Stimulated activated CD4-positive, alpha-beta T cell treated with anti-CD3 and anti-CD28 coated beads, Interleukin-4, amount 100 ng/mL, for 4 hours (primary cell): ENCODE measurements around the gene NWD2.

ENCODE experiments used
- DNase-seq, 2 experiments: peaks; one replicate each; pipeline ENCODE4 v3.0.0-alpha.2; 2020

The NWD2 gene

DNA sequence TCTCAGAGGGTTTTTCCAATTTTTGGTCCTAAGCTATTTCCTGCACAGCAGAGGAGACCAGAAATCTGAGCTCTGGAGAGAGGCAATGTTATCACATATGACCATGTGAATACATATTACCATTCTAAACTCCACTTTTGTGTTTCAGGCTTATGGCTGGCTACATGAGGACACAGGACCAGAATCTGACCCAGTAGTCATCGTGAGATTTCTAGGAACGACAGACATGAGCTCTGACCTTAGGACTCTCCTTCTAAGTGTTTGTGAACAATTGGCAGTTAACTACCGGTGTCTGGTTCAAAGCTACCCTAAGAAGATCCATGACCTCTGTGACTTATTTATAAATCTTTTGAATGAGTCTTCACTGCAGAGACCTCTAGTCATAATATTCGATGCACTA is 198.6 kb downstream of the NWD2 start:
- DNase-seq: no peak

DNA sequence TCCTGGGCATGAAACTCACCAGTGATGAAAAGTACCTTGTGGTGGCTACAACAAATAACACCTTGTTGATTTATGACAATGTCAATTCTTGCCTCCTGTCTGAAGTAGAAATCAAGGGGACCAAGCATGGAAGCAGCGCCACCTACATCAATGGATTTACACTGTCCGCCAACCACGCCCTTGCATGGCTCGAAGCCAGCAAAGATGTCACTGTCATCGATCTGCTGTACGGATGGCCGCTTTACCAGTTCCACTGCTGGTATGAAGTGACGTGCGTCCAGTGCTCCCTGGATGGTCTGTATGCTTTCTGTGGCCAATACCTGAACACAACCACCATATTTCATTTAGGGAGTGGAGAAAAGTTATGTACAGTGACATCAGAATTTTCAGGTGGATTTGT is 200.5 kb downstream of the NWD2 start:
- DNase-seq: no peak

- no peak for DNase-seq
These were observed 201.5 kb downstream of the NWD2 start for GRCh38 chr4:37446016-37446415.

DNA sequence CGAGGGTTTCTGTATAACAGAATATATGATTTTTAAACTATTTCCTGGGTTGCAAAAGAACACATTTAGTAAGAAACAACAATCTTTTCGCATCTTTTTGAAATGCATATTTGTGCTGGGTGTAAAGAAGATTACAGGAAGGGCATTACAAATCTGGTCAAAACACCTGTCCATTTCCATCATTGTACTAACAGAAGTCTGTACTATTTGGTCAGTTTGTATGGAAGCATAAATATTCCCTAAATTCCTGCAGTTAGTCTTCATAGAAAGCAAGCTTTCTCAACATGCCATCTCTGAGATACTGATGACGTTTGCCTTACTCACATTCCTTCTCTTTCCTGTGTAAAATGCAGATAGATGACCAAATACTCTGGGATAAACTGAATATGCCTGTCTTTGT is 203.3 kb downstream of the NWD2 start:
- DNase-seq: no peak

GRCh38 chr4:37450309-37450708 is 205.8 kb downstream of the NWD2 start:
- no peak for DNase-seq

DNA sequence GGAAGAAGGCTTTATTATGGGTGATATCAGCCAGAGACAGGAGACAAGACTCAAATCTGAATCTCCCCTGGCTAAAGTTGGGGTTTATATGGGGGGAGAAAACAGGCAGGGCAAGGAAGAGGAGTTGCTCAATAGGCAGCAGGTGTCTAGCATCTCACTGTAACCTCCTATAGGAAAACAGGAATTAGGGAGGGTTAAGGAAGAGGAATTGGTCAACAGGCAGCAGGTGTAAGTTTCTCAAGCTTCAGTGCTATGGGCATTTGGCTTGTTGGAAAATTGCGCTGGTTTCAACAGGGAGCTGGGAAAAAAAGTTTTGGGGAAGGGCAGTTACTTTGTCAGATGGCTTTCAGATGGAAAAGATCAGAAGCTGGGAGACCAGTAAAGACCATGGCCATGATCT is 206.4 kb downstream of the NWD2 start:
- no peak for DNase-seq

DNA sequence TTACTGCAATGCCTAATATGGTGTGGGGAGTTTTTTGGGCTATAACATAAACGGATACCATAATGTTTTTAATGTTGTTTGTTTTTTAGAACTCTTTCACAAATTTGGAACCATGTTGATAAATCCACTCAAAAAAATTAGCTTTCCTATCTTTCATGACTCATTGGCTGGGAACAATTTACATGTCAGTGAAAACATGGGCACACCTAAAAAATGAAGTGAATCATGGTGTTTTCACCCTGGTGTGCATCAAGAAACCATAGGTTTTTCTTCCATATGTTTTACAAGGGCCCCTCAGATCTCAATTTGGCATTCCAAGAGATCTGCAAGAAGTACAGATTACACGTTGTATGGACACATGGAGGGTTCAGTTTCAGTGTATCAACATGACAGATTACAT is 207.1 kb downstream of the NWD2 start:
- no peak for DNase-seq

GRCh38 chr4:37452952-37453280 is 208.4 kb downstream of the NWD2 start:
- DNase-seq: peak in 1 of 2 experiments; percentile 8

- peak; percentile 45 to 54 for DNase-seq
These were observed 208.9 kb downstream of the NWD2 start for GRCh38 chr4:37453281-37453998.

DNA sequence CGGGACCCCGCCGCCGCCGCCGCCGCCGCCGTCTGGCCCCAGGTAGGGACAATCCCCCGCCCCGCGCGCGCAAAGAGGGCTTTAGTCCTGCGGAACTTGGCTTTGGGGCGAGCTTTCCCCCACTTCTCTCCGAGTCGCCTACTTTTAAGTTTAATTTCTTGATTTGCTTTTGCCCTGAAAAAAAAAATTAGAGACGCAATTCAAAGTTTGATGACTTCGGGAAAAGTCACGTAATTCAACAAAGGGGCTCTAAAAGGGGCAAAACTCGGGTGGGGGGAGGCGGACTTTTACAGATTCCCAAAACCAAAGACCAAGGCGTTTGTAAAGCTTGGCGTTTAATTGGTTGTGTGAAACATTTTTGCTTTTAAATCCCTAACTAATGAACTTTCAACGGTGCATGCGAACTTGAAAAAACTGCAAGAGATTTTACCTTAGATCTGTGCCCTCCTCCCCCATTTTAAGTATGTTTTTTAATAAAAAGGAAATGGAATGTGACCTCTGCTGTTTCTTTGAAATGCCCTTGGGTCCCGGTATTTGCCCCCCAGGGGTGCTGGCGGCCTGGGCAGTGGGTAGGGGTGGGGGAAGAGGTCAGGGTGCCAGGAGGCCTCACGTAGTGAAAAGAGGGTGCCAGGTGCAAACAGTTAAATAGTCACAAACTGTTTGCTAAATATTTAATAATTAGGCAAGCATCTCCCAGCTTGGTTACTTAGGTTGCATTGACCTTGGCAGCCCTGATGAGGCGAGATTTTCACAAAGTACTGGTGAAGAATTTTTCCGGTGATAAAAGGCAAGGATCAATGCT is 209.7 kb downstream of the NWD2 start:
- DNase-seq: no peak

DNA sequence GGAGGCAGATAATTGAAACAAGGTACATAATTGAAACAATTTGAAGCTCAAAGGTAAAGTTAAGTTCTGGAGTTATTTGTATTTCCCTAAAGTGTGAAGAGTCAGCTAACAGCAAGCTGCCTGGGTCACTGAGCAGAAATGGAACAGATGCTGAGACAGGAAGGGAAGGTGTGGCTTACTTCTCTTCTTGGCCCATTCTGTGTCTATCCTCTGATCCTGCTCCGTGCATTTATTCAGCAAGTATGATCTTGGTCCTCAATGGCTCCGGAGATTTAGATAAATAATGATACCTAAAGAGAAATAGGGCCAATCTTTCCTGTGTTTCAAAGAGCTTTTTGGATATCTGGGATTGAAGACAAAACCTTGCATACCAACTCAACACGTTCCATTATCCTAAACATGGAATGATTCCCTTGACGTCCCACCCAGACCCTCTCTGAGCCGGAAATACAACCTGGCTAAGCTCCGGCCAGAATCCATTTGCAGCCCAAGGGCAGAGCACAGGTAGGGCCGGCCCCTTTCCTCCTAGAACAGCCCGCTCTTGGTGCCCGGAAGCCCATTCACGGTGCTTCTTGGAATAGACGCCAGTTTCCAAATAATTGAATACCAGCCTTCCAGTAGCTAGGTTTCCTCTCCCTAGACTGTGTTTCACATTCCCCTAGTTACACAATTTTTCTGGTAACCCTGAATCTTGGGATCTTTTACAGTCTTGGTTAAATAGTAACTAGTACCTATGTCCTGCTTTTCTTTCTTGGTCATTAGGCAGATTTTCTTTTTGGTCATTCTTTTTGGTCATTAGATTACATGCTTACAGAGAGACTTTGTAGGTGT is 211.0 kb downstream of the NWD2 start:
- no peak for DNase-seq

GRCh38 chr4:37461801-37462200 is 217.3 kb downstream of the NWD2 start:
- no peak for DNase-seq

DNA sequence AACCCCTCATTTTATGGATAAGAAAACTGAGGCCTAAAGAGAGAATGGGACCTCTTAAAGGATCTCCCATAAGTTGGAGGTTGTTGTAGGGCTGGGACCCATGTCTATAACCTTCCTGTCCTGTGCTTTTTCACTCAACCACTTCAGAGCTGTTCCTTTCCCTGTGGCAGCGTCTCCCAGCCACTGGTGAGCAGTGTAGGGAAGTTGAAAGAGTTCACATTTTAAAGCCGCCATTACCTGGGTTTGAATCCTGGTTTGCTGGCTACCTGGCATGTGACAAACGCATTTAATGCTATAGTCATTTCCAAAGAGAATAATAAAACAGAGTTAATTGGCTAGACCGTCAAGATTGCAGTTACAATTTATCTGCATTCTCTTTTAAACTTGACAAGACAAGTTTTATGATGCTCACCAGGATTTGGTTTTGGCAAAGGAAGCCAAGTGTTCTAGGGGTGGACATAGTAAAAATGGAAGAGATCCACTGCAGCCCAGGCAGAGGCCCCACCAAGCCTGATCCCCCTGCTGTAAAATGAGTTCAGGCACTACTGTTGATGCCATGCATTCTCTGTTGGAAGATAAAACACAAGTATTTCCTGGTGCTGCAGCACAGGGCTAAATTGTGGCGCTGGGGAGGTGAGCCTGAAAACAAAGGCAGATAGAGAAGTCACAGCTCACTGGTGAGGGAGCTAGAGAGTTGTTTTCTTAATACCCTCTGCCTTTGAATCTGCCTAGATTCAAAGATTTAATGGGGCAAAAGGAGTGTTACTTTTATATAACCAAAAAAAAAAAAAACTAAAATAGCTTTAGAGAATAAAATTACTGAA is 218.7 kb downstream of the NWD2 start:
- no peak for DNase-seq

DNA sequence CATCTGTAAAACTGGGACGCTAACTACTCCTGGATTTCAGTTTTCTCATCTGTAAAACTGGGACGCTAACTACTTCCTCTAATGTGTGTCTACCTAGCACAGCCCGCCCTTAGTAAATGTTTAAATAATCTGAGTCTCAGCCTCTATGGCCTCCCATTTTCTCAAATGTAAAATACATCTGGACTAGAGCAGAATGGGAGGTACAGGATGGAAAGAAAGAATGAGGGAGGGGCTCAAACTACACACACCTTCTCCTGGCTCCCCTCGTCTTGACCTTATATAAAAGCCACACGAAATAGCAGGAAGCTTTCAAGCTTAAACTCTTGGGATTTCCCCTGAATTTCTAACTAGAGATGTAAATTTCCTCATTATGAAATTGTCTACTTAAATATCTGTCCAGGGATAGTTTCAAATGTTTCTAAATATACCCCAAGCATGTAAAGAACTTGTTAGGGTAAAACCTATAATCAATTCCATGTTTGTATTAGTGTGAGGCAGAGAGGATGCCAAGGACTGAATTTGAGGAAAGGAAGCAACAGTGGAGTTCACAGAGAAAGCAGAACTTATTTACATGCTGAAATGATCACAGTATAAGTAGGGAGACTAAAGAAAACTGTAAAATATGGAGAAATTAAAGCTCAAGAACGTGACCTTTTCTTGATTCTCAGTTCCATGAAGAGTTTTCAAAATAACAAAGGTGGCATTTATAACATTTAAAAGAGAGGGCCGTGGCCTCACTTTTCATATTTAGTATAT is 220.0 kb downstream of the NWD2 start:
- DNase-seq: no peak

DNA sequence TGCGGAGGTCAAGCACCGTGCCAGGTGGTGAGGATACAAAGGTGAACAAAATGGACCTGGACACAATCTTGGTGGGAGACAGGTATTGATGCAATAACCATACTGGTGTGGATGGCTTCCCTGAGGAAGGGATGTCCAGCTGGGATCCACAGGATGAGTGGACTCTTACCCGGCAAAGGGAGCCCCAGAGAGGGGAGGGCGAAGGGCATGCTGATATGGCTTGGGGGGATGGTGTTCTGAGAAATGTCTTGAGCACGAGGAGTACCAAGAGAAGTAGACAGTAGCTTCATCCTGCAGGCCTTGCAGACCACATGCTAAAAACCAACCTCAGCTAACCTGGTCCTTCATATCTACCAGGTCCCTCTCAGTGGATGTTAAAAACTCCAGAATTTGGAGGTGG is 220.8 kb downstream of the NWD2 start:
- no peak for DNase-seq

DNA sequence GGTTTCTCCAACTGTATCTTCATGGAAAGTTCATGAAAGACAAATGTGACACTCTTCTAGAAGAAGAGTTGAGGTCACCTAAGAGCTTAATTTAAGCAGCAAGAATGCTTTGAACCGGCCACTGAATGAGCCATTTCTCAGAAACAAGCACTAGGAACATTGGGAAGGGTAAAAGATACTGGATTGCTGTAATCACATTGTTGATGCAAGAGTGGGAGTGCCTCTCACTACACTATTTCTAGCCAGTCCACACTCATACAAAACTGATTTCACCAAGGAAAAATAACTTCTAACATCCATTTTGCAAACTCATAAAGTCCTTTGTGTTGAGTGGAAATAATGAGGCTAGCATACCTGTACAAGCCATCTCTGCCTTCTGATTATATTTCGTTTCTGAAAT is 221.3 kb downstream of the NWD2 start:
- no peak for DNase-seq

- no peak for DNase-seq
These were observed 222.7 kb downstream of the NWD2 start for GRCh38 chr4:37467223-37467622.

GRCh38 chr4:37467824-37468223 is 223.3 kb downstream of the NWD2 start:
- no peak for DNase-seq

DNA sequence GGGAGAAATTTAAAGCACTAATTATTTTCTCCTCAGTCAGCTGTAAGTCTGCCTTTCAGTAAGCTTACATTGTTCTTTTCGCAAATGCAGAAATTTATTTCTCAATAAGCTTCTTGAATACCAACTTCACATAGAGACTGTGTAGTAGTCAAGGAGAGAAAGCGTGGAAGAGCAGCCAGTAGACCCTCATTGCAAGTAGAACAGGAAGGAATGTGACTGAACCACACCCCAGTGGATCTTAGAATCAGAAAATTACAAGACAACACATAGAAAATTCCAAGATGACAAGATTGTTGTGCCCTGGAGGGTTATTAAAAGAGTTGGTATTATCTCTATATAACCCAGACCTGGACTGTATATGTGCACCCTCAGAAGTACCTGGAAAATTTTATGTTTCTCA is 224.7 kb downstream of the NWD2 start:
- DNase-seq: no peak

DNA sequence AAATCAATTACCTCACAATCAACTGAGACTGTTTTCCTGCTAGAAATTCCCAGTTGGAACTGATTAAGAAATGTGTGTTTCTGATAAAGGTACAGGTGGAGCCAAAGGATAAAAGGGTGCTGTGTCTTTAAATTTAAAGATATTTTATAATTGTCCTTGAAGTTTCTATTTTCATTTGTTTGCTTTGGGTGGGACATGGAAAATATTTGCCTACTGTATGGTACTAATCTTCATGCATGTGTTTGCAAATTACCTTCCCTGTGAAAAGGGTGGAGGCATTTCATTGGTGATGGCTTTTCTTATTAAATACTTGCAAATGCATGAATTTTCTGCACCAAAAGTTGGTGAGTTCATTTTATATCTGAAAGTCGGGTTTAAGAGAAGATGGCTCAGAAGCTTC is 225.7 kb downstream of the NWD2 start:
- DNase-seq: no peak

DNA sequence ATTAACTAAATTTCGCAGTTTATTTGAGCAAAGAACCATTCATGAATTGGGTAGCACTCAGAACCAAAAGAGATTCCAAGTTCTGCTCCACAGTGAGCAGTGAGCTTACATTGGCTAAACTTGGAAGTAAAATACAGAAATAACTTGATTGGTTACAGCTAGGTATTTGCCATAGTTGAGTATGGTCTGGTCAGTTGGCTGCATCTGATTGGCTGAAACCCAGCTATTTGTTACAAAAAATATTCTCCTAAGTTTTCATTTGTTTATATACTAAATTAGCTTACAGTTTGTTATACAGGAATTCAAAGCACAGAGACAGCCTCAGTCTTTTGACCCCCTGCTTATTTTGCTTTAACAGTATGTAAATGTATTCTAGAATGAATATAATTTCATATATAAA is 226.6 kb downstream of the NWD2 start:
- no peak for DNase-seq

- DNase-seq: no peak
These were observed 227.4 kb downstream of the NWD2 start for GRCh38 chr4:37471971-37472370.
